SK-N-SH treated with all-trans-retinoic acid at 6 μM for 48 hours (cell line): ENCODE measurements around the gene PANX1.
"Not testable (repeated sequence)": the region's sequence is repeated elsewhere in the genome, so short reads cannot be mapped to it uniquely, and the experiment has no call there.

Experiments used
- ATAC-seq: fragments of 200-7000 bp; cut with Tn5 transposase; 3 replicates; pipeline ENCODE4 v1.9.1; 2020; ENCODE audit warnings: mild to moderate bottlenecking, moderate library complexity
- ARNTL ChIP-seq: fragments of 450-650 bp; formaldehyde crosslinking; IDR thresholded peaks from 2 replicates; pipeline ENCODE4 v1.5.0; 2020; ENCODE audit warnings: low read depth, mild to moderate bottlenecking, moderate library complexity, borderline replicate concordance
- BACH2 ChIP-seq: fragments of 250-450 bp; sonication (Bioruptor Pico); IDR thresholded peaks from 2 replicates; pipeline ENCODE4 v1.9.0; 2021; ENCODE audit warnings: mild to moderate bottlenecking, borderline replicate concordance
- CREB5 ChIP-seq: fragments of 250-450 bp; sonication (Bioruptor Pico); IDR thresholded peaks from 2 replicates; pipeline ENCODE4 v1.5.1; 2020; ENCODE audit warnings: low read depth, mild to moderate bottlenecking, moderate library complexity
- CSDC2 ChIP-seq: fragments of 250-450 bp; sonication (Bioruptor Pico); IDR thresholded peaks from 2 replicates; pipeline ENCODE4 v1.5.0; 2020; ENCODE audit warnings: mild to moderate bottlenecking, moderate library complexity
- CSRNP3 ChIP-seq: fragments of 250-450 bp; sonication (Bioruptor Pico); IDR thresholded peaks from 2 replicates; pipeline ENCODE4 v1.5.1; 2021; ENCODE audit warnings: mild to moderate bottlenecking, moderate library complexity
- ESRRG ChIP-seq: fragments of 250-450 bp; sonication (Bioruptor Pico); IDR thresholded peaks from 2 replicates; pipeline ENCODE4 v1.6.1; 2021; ENCODE audit warnings: mild to moderate bottlenecking
- GLIS3 ChIP-seq: fragments of 250-450 bp; sonication (Bioruptor Pico); IDR thresholded peaks from 2 replicates; pipeline ENCODE4 v1.5.0; 2020; ENCODE audit warnings: mild to moderate bottlenecking, moderate library complexity
- ISL1 ChIP-seq: fragments of 250-450 bp; sonication (Bioruptor Pico); IDR thresholded peaks from 2 replicates; pipeline ENCODE4 v2.1.2; 2022; ENCODE audit warnings: mild to moderate bottlenecking, moderate library complexity
- OSR1 ChIP-seq: fragments of 250-450 bp; sonication (Bioruptor Pico); IDR thresholded peaks from 2 replicates; pipeline ENCODE4 v1.8.0; 2022; ENCODE audit warnings: moderate library complexity, mild to moderate bottlenecking, inconsistent platforms
- PATZ1 ChIP-seq: fragments of 250-450 bp; sonication (Bioruptor Pico); IDR thresholded peaks from 2 replicates; pipeline ENCODE4 v1.8.0; 2020; ENCODE audit warnings: mild to moderate bottlenecking, moderate library complexity, borderline replicate concordance
- PPARA ChIP-seq: fragments of 250-450 bp; sonication (Bioruptor Pico); IDR thresholded peaks from 2 replicates; pipeline ENCODE4 v1.5.0; 2020; ENCODE audit warnings: mild to moderate bottlenecking, borderline replicate concordance
- RARB ChIP-seq: fragments of 250-450 bp; sonication (Bioruptor Pico); IDR thresholded peaks from 2 replicates; pipeline ENCODE4 v1.8.0; 2021; ENCODE audit warnings: mild to moderate bottlenecking, moderate library complexity
- SNAI2 ChIP-seq: fragments of 250-450 bp; sonication (Bioruptor Pico); IDR thresholded peaks from 2 replicates; pipeline ENCODE4 v1.5.0; 2020; ENCODE audit warnings: mild to moderate bottlenecking, moderate library complexity
- TOX ChIP-seq: fragments of 250-450 bp; sonication (Bioruptor Pico); IDR thresholded peaks from 2 replicates; pipeline ENCODE4 v1.8.0; 2021; ENCODE audit warnings: mild to moderate bottlenecking, moderate library complexity, borderline replicate concordance
- ZC3H10 ChIP-seq: fragments of 250-450 bp; sonication (Bioruptor Pico); IDR thresholded peaks from 2 replicates; pipeline ENCODE4 v1.5.1; 2021; ENCODE audit warnings: mild to moderate bottlenecking, moderate library complexity
- ZFP30 ChIP-seq: fragments of 450-650 bp; formaldehyde crosslinking; IDR thresholded peaks from 2 replicates; pipeline ENCODE4 v1.5.0; 2022; ENCODE audit warnings: mild to moderate bottlenecking, moderate library complexity
- ZNF565 ChIP-seq: fragments of 450-650 bp; formaldehyde crosslinking; conservative IDR thresholded peaks from 2 replicates; pipeline ENCODE4 v1.5.0; 2020; ENCODE audit warnings: low read depth, mild to moderate bottlenecking, moderate library complexity
- ZNF70 ChIP-seq: fragments of 450-650 bp; formaldehyde crosslinking; IDR thresholded peaks from 2 replicates; pipeline ENCODE4 v1.5.0; 2020; ENCODE audit warnings: mild to moderate bottlenecking, moderate library complexity
- ZNF8 ChIP-seq: fragments of 450-650 bp; formaldehyde crosslinking; IDR thresholded peaks from 2 replicates; pipeline ENCODE4 v1.5.0; 2020; ENCODE audit warnings: mild to moderate bottlenecking, moderate library complexity

The PANX1 gene

GRCh38 chr11:94151903-94152677 lies 23.4 kb downstream of the PANX1 start:
- ATAC-seq: peak; percentile 92
- TF ChIP-seq ISL1 (CRISPR knock-in tag): peak; percentile 67
- TF ChIP-seq GLIS3: no peak

GRCh38 chr11:94152678-94153065 lies 24.0 kb downstream of the PANX1 start:
- TF ChIP-seq ZNF565 (CRISPR knock-in tag): no peak
- no peak for TF ChIP-seq ZC3H10 (CRISPR knock-in tag)
- TF ChIP-seq ZFP30 (CRISPR knock-in tag): no peak
- TF ChIP-seq OSR1: no peak
- no peak for TF ChIP-seq RARB
- no peak for TF ChIP-seq CREB5
- TF ChIP-seq ZNF70: no peak
- no peak for TF ChIP-seq GLIS3
- no peak for TF ChIP-seq CSRNP3 (CRISPR knock-in tag)

GRCh38 chr11:94153320-94153719 lies 24.7 kb downstream of the PANX1 start:
- no peak for ATAC-seq
- TF ChIP-seq TOX (CRISPR knock-in tag) (no peak), PATZ1 (CRISPR knock-in tag) (no peak), RARB (no peak)

More at GRCh38 chr11:94152678-94153065, 24.0 kb downstream of the PANX1 start:
- no peak for ATAC-seq

GRCh38 chr11:94154095-94154856 lies 25.6 kb downstream of the PANX1 start:
- ATAC-seq: no peak

GRCh38 chr11:94157339-94157738 lies 28.7 kb downstream of the PANX1 start:
- not testable (repeated sequence) for ATAC-seq

More at GRCh38 chr11:94154095-94154856, 25.6 kb downstream of the PANX1 start:
- TF ChIP-seq ZC3H10 (CRISPR knock-in tag): no peak
- no peak for TF ChIP-seq OSR1
- TF ChIP-seq ZNF70: no peak
- no peak for TF ChIP-seq PPARA
- TF ChIP-seq SNAI2 (CRISPR knock-in tag): no peak
- TF ChIP-seq CSDC2 (CRISPR knock-in tag): no peak
- TF ChIP-seq RARB: no peak
- TF ChIP-seq ISL1 (CRISPR knock-in tag): no peak
- no peak for TF ChIP-seq ZNF565 (CRISPR knock-in tag)
- TF ChIP-seq BACH2: no peak
- TF ChIP-seq GLIS3: no peak
- TF ChIP-seq ESRRG (CRISPR knock-in tag): no peak
- TF ChIP-seq, all 23 proteins: peak for 0

GRCh38 chr11:94168882-94169281 lies 40.2 kb downstream of the PANX1 start:
- no peak for ATAC-seq
- TF ChIP-seq SNAI2 (CRISPR knock-in tag): no peak
- TF ChIP-seq ZNF8: no peak

- no peak for TF ChIP-seq BACH2
- TF ChIP-seq CSRNP3 (CRISPR knock-in tag): no peak
- TF ChIP-seq ARNTL (CRISPR knock-in tag): no peak
- TF ChIP-seq, all 23 proteins: peak for 0
- ATAC-seq: no peak
These were observed 40.9 kb downstream of the PANX1 start for GRCh38 chr11:94169516-94169915.
